Measurements from ENCODE around the gene IRX5. TPM values are rescaled to one million over a fixed set of nuclear protein-coding genes. Genes with fewer than 3 reads are reported as not detected.

The IRX5 gene
- total RNA-seq: 0.16 and 0.20 TPM in 2 replicates

GRCh38 chr16:54930005-54930868 is at the start of gene IRX5:
TSS of gene IRX5 (plus strand) at chr16:54930865. CDS start at chr16:54931199, 334 bp downstream.
- Mint-ChIP-seq H3K9me3 (peaks cover 17% of the 10 kb centered on the region), H3K4me1 (ENCODE audit: low read depth) (peaks cover 21% of the 10 kb centered on the region), H3K4me3 (peak within 1 kb of the TSS; percentile 88), H3K27me3 (ENCODE audit: insufficient read depth) (peaks cover 71% of the 10 kb centered on the region), H3K36me3 (ENCODE audit: low read depth) (peaks cover 5% of the 10 kb centered on the region), H3K27ac (peak within 1 kb of the TSS; percentile 88)
- intact Hi-C loops (cut with micrococcal nuclease): no loop called here
- no peak for DNase-seq (ENCODE audit: low spot score)

GRCh38 chr16:54882556-54882955 is 48.1 kb upstream of the IRX5 start:
- Mint-ChIP-seq H3K9me3 (no peaks in the 10 kb centered on the region), H3K4me3 (no peak overlapping the region)
- intact Hi-C loops (cut with micrococcal nuclease): no loop called here

GRCh38 chr16:54883358-54883757 is 47.3 kb upstream of the IRX5 start:
- H3K27me3 Mint-ChIP-seq (ENCODE audit: insufficient read depth): no peaks in the 10 kb centered on the region
- DNase-seq (ENCODE audit: low spot score): no peak
- intact Hi-C loops (cut with micrococcal nuclease): no loop called here
- H3K9me3 Mint-ChIP-seq: no peaks in the 10 kb centered on the region
- H3K36me3 Mint-ChIP-seq (ENCODE audit: low read depth): no peaks in the 10 kb centered on the region
- no peak overlapping the region for H3K4me3 Mint-ChIP-seq
- H3K27ac Mint-ChIP-seq: no peak overlapping the region
- H3K4me1 Mint-ChIP-seq (ENCODE audit: low read depth): no peaks in the 10 kb centered on the region

More at GRCh38 chr16:54882556-54882955, 48.1 kb upstream of the IRX5 start:
- no peak for DNase-seq (ENCODE audit: low spot score)
- Mint-ChIP-seq H3K27me3 (ENCODE audit: insufficient read depth) (no peaks in the 10 kb centered on the region), H3K27ac (no peak overlapping the region), H3K4me1 (ENCODE audit: low read depth) (no peaks in the 10 kb centered on the region), H3K36me3 (ENCODE audit: low read depth) (no peaks in the 10 kb centered on the region)

GRCh38 chr16:54886078-54886477 is 44.6 kb upstream of the IRX5 start:
- intact Hi-C loops (cut with micrococcal nuclease): no loop called here
- H3K36me3 Mint-ChIP-seq (ENCODE audit: low read depth): no peaks in the 10 kb centered on the region
- no peaks in the 10 kb centered on the region for H3K27me3 Mint-ChIP-seq (ENCODE audit: insufficient read depth)
- no peaks in the 10 kb centered on the region for H3K9me3 Mint-ChIP-seq
- no peaks in the 10 kb centered on the region for H3K4me1 Mint-ChIP-seq (ENCODE audit: low read depth)
- DNase-seq (ENCODE audit: low spot score): no peak
- no peak overlapping the region for H3K4me3 Mint-ChIP-seq
- H3K27ac Mint-ChIP-seq: no peak overlapping the region

GRCh38 chr16:54890381-54890780 is 40.3 kb upstream of the IRX5 start:
- no peaks in the 10 kb centered on the region for H3K36me3 Mint-ChIP-seq (ENCODE audit: low read depth)
- H3K27ac Mint-ChIP-seq: no peak overlapping the region
- no peak for DNase-seq (ENCODE audit: low spot score)
- no peak overlapping the region for H3K4me3 Mint-ChIP-seq
- no peaks in the 10 kb centered on the region for H3K9me3 Mint-ChIP-seq
- H3K4me1 Mint-ChIP-seq (ENCODE audit: low read depth): no peaks in the 10 kb centered on the region
- no peaks in the 10 kb centered on the region for H3K27me3 Mint-ChIP-seq (ENCODE audit: insufficient read depth)
- intact Hi-C loops (cut with micrococcal nuclease): no loop called here

- H3K4me3 Mint-ChIP-seq: no peak overlapping the region
- no peaks in the 10 kb centered on the region for H3K27me3 Mint-ChIP-seq (ENCODE audit: insufficient read depth)
- DNase-seq (ENCODE audit: low spot score): no peak
- no peak overlapping the region for H3K27ac Mint-ChIP-seq
- intact Hi-C loops (cut with micrococcal nuclease): no loop called here
- H3K36me3 Mint-ChIP-seq (ENCODE audit: low read depth): no peaks in the 10 kb centered on the region
- H3K4me1 Mint-ChIP-seq (ENCODE audit: low read depth): no peaks in the 10 kb centered on the region
- H3K9me3 Mint-ChIP-seq: no peaks in the 10 kb centered on the region
These were observed 39.3 kb upstream of the IRX5 start for GRCh38 chr16:54891346-54891745.

- H3K27me3 Mint-ChIP-seq (ENCODE audit: insufficient read depth): no peaks in the 10 kb centered on the region
- H3K36me3 Mint-ChIP-seq (ENCODE audit: low read depth): no peaks in the 10 kb centered on the region
- intact Hi-C loops (cut with micrococcal nuclease): no loop called here
- no peaks in the 10 kb centered on the region for H3K9me3 Mint-ChIP-seq
- no peak overlapping the region for H3K4me3 Mint-ChIP-seq
- no peaks in the 10 kb centered on the region for H3K4me1 Mint-ChIP-seq (ENCODE audit: low read depth)
- DNase-seq (ENCODE audit: low spot score): no peak
- H3K27ac Mint-ChIP-seq: no peak overlapping the region
These were observed 37.7 kb upstream of the IRX5 start for GRCh38 chr16:54892981-54893380.

GRCh38 chr16:54897930-54898329 is 32.7 kb upstream of the IRX5 start:
- DNase-seq (ENCODE audit: low spot score): no peak
- Mint-ChIP-seq H3K36me3 (ENCODE audit: low read depth) (no peaks in the 10 kb centered on the region), H3K9me3 (no peaks in the 10 kb centered on the region), H3K27me3 (ENCODE audit: insufficient read depth) (no peaks in the 10 kb centered on the region), H3K4me1 (ENCODE audit: low read depth) (no peaks in the 10 kb centered on the region), H3K4me3 (no peak overlapping the region), H3K27ac (no peak overlapping the region)
- intact Hi-C loops (cut with micrococcal nuclease): no loop called here

GRCh38 chr16:54901606-54902005 is 29.1 kb upstream of the IRX5 start:
- no peak overlapping the region for H3K27ac Mint-ChIP-seq
- H3K36me3 Mint-ChIP-seq (ENCODE audit: low read depth): no peaks in the 10 kb centered on the region
- DNase-seq (ENCODE audit: low spot score): no peak
- peaks cover 3% of the 10 kb centered on the region for H3K27me3 Mint-ChIP-seq (ENCODE audit: insufficient read depth)
- H3K9me3 Mint-ChIP-seq: no peaks in the 10 kb centered on the region
- intact Hi-C loops (cut with micrococcal nuclease): no loop called here
- H3K4me1 Mint-ChIP-seq (ENCODE audit: low read depth): no peaks in the 10 kb centered on the region
- no peak overlapping the region for H3K4me3 Mint-ChIP-seq

GRCh38 chr16:54903047-54903446 is 27.6 kb upstream of the IRX5 start:
- no peaks in the 10 kb centered on the region for H3K36me3 Mint-ChIP-seq (ENCODE audit: low read depth)
- no peak for DNase-seq (ENCODE audit: low spot score)
- intact Hi-C loops (cut with micrococcal nuclease): no loop called here
- H3K27ac Mint-ChIP-seq: no peak overlapping the region
- H3K9me3 Mint-ChIP-seq: no peaks in the 10 kb centered on the region
- no peak overlapping the region for H3K4me3 Mint-ChIP-seq
- H3K4me1 Mint-ChIP-seq (ENCODE audit: low read depth): no peaks in the 10 kb centered on the region
- peaks cover 3% of the 10 kb centered on the region for H3K27me3 Mint-ChIP-seq (ENCODE audit: insufficient read depth)

GRCh38 chr16:54911079-54911478 is 19.6 kb upstream of the IRX5 start:
- intact Hi-C loops (cut with micrococcal nuclease): no loop called here
- no peaks in the 10 kb centered on the region for H3K4me1 Mint-ChIP-seq (ENCODE audit: low read depth)
- H3K27ac Mint-ChIP-seq: no peak overlapping the region
- no peaks in the 10 kb centered on the region for H3K9me3 Mint-ChIP-seq
- no peak overlapping the region for H3K4me3 Mint-ChIP-seq
- DNase-seq (ENCODE audit: low spot score): no peak
- peaks cover 1% of the 10 kb centered on the region for H3K27me3 Mint-ChIP-seq (ENCODE audit: insufficient read depth)
- no peaks in the 10 kb centered on the region for H3K36me3 Mint-ChIP-seq (ENCODE audit: low read depth)

- H3K36me3 Mint-ChIP-seq (ENCODE audit: low read depth): no peaks in the 10 kb centered on the region
- H3K4me1 Mint-ChIP-seq (ENCODE audit: low read depth): no peaks in the 10 kb centered on the region
- no peak overlapping the region for H3K27ac Mint-ChIP-seq
- peaks cover 2% of the 10 kb centered on the region for H3K27me3 Mint-ChIP-seq (ENCODE audit: insufficient read depth)
- intact Hi-C loops (cut with micrococcal nuclease): no loop called here
- no peaks in the 10 kb centered on the region for H3K9me3 Mint-ChIP-seq
- H3K4me3 Mint-ChIP-seq: no peak overlapping the region
- no peak for DNase-seq (ENCODE audit: low spot score)
These were observed 17.9 kb upstream of the IRX5 start for GRCh38 chr16:54912720-54913119.

- Mint-ChIP-seq H3K9me3 (no peaks in the 10 kb centered on the region), H3K4me3 (no peak overlapping the region), H3K27me3 (ENCODE audit: insufficient read depth) (peaks cover 24% of the 10 kb centered on the region), H3K27ac (no peak overlapping the region), H3K4me1 (ENCODE audit: low read depth) (no peaks in the 10 kb centered on the region), H3K36me3 (ENCODE audit: low read depth) (no peaks in the 10 kb centered on the region)
- intact Hi-C loops (cut with micrococcal nuclease): no loop called here
- DNase-seq (ENCODE audit: low spot score): no peak
These were observed 9.3 kb upstream of the IRX5 start for GRCh38 chr16:54921206-54921824.

Measured in activated T-helper 1 cell treated with anti-CD3 and anti-CD28 coated beads, Interleukin-12 subunit alpha, Interleukin-12 subunit beta, Interleukin-2, Interleukin-4 antibody, amounts not matched to agents 30 ng/mL and 10 ng/mL and 1 ng/mL, durations not matched to agents 14 hours and 24 hours and 36 hours (primary cell).